ENCODE measurements around the gene GMDS. TPM values are rescaled to one million over a fixed set of nuclear protein-coding genes. Genes with fewer than 3 reads are reported as not detected.

The GMDS gene
- total RNA-seq, 2 experiments from 2014 or later = 29.2 to 34.3 TPM

GRCh38 chr6:2097464-2097863, 147.9 kb downstream of the GMDS start:
- DNase-seq = no peak
- Mint-ChIP-seq H3K27ac (no peak overlapping the region), H3K36me3 (no peaks in the 10 kb centered on the region), H3K27me3 (no peaks in the 10 kb centered on the region), H3K4me1 (no peaks in the 10 kb centered on the region), H3K9me3 (no peaks in the 10 kb centered on the region), H3K4me3 (no peak overlapping the region)
- no peak for ATAC-seq (ENCODE audit: low read depth)
- POLR2A ChIA-PET = interaction anchor here (0.6 kb wide), 1 partner anchor 9 kb away, joined by 3 read pairs; no protein-coding TSS in a partner anchor

- peaks cover 2% of the 10 kb centered on the region for H3K36me3 Mint-ChIP-seq
- ATAC-seq (ENCODE audit: low read depth) (no peak), DNase-seq (no peak)
- H3K27ac Mint-ChIP-seq = no peak overlapping the region
- H3K27me3 Mint-ChIP-seq = no peaks in the 10 kb centered on the region
- no peaks in the 10 kb centered on the region for H3K9me3 Mint-ChIP-seq
- H3K4me1 Mint-ChIP-seq = no peaks in the 10 kb centered on the region
- no peak overlapping the region for H3K4me3 Mint-ChIP-seq
- POLR2A ChIA-PET = no interaction called here
Measured at GRCh38 chr6:2094642-2095041, 150.8 kb downstream of the GMDS start.

GRCh38 chr6:2086326-2086965, 159.0 kb downstream of the GMDS start:
- Mint-ChIP-seq H3K36me3 (peaks cover 11% of the 10 kb centered on the region), H3K9me3 (no peaks in the 10 kb centered on the region), H3K4me1 (peaks cover 14% of the 10 kb centered on the region), H3K27ac (no peak overlapping the region), H3K27me3 (peaks cover 7% of the 10 kb centered on the region), H3K4me3 (no peak overlapping the region)
- ATAC-seq (ENCODE audit: low read depth) (no peak), DNase-seq (no peak)
- POLR2A ChIA-PET = no interaction called here

GRCh38 chr6:2085657-2086056, 159.7 kb downstream of the GMDS start:
- H3K27ac Mint-ChIP-seq = no peak overlapping the region
- POLR2A ChIA-PET = no interaction called here
- H3K36me3 Mint-ChIP-seq = peaks cover 9% of the 10 kb centered on the region
- H3K9me3 Mint-ChIP-seq = no peaks in the 10 kb centered on the region
- peaks cover 7% of the 10 kb centered on the region for H3K27me3 Mint-ChIP-seq
- no peak overlapping the region for H3K4me3 Mint-ChIP-seq
- H3K4me1 Mint-ChIP-seq = peaks cover 19% of the 10 kb centered on the region
- no peak for DNase-seq
- no peak for ATAC-seq (ENCODE audit: low read depth)

GRCh38 chr6:2081155-2082138, 164.0 kb downstream of the GMDS start:
- Mint-ChIP-seq H3K9me3 (peaks cover 21% of the 10 kb centered on the region), H3K27ac (peak overlapping the region; percentile 23), H3K4me1 (peaks cover 24% of the 10 kb centered on the region), H3K36me3 (peaks cover 26% of the 10 kb centered on the region), H3K27me3 (peaks cover 8% of the 10 kb centered on the region), H3K4me3 (peak overlapping the region; percentile 43)
- POLR2A ChIA-PET = no interaction called here
- ATAC-seq (ENCODE audit: low read depth) (peak; percentile 84), DNase-seq (peak; percentile 36)

GRCh38 chr6:2078888-2079287, 166.5 kb downstream of the GMDS start:
- no peak overlapping the region for H3K4me3 Mint-ChIP-seq
- peaks cover 30% of the 10 kb centered on the region for H3K36me3 Mint-ChIP-seq
- POLR2A ChIA-PET = no interaction called here
- no peak overlapping the region for H3K27ac Mint-ChIP-seq
- H3K9me3 Mint-ChIP-seq = peaks cover 24% of the 10 kb centered on the region
- no peak for DNase-seq
- peaks cover 24% of the 10 kb centered on the region for H3K4me1 Mint-ChIP-seq
- ATAC-seq (ENCODE audit: low read depth) = no peak
- H3K27me3 Mint-ChIP-seq = peaks cover 8% of the 10 kb centered on the region

GRCh38 chr6:2077826-2078225, 167.6 kb downstream of the GMDS start:
- Mint-ChIP-seq H3K4me1 (peaks cover 20% of the 10 kb centered on the region), H3K27ac (no peak overlapping the region), H3K9me3 (peaks cover 24% of the 10 kb centered on the region), H3K27me3 (peaks cover 3% of the 10 kb centered on the region), H3K4me3 (no peak overlapping the region), H3K36me3 (peaks cover 30% of the 10 kb centered on the region)
- DNase-seq = no peak
- POLR2A ChIA-PET = no interaction called here
- no peak for ATAC-seq (ENCODE audit: low read depth)

GRCh38 chr6:2073476-2073875, 171.9 kb downstream of the GMDS start:
- Mint-ChIP-seq H3K27me3 (peaks cover 3% of the 10 kb centered on the region), H3K27ac (no peak overlapping the region), H3K4me3 (no peak overlapping the region), H3K36me3 (peaks cover 34% of the 10 kb centered on the region), H3K9me3 (peaks cover 19% of the 10 kb centered on the region), H3K4me1 (peaks cover under 1% of the 10 kb centered on the region)
- POLR2A ChIA-PET = no interaction called here
- no peak for DNase-seq
- ATAC-seq (ENCODE audit: low read depth) = no peak

GRCh38 chr6:2072453-2072852, 173.0 kb downstream of the GMDS start:
- Mint-ChIP-seq H3K9me3 (peaks cover 10% of the 10 kb centered on the region), H3K4me3 (no peak overlapping the region), H3K27me3 (peaks cover 3% of the 10 kb centered on the region), H3K36me3 (peaks cover 24% of the 10 kb centered on the region), H3K27ac (no peak overlapping the region), H3K4me1 (no peaks in the 10 kb centered on the region)
- POLR2A ChIA-PET = no interaction called here
- DNase-seq (no peak), ATAC-seq (ENCODE audit: low read depth) (no peak)

GRCh38 chr6:2063547-2063946, 181.9 kb downstream of the GMDS start:
- Mint-ChIP-seq H3K4me3 (no peak overlapping the region), H3K4me1 (no peaks in the 10 kb centered on the region), H3K27ac (no peak overlapping the region), H3K36me3 (peaks cover 10% of the 10 kb centered on the region), H3K9me3 (peaks cover 6% of the 10 kb centered on the region), H3K27me3 (no peaks in the 10 kb centered on the region)
- POLR2A ChIA-PET = no interaction called here
- DNase-seq (no peak), ATAC-seq (ENCODE audit: low read depth) (no peak)

- Mint-ChIP-seq H3K36me3 (peaks cover 20% of the 10 kb centered on the region), H3K4me3 (no peak overlapping the region), H3K9me3 (peaks cover 6% of the 10 kb centered on the region), H3K27ac (no peak overlapping the region), H3K4me1 (peaks cover 2% of the 10 kb centered on the region), H3K27me3 (no peaks in the 10 kb centered on the region)
- DNase-seq = no peak
- ATAC-seq (ENCODE audit: low read depth) = no peak
- POLR2A ChIA-PET = no interaction called here
Measured at GRCh38 chr6:2061880-2062279, 183.5 kb downstream of the GMDS start.

GRCh38 chr6:2055911-2056310, 189.5 kb downstream of the GMDS start:
- Mint-ChIP-seq H3K4me3 (no peak overlapping the region), H3K27me3 (no peaks in the 10 kb centered on the region), H3K4me1 (peaks cover 2% of the 10 kb centered on the region), H3K36me3 (peaks cover 26% of the 10 kb centered on the region), H3K9me3 (peaks cover 2% of the 10 kb centered on the region), H3K27ac (no peak overlapping the region)
- POLR2A ChIA-PET = no interaction called here
- no peak for ATAC-seq (ENCODE audit: low read depth)
- DNase-seq = no peak

GRCh38 chr6:2055143-2055542, 190.3 kb downstream of the GMDS start:
- H3K9me3 Mint-ChIP-seq = peaks cover 1% of the 10 kb centered on the region
- no peak overlapping the region for H3K27ac Mint-ChIP-seq
- POLR2A ChIA-PET = no interaction called here
- H3K27me3 Mint-ChIP-seq = no peaks in the 10 kb centered on the region
- no peak for DNase-seq
- peaks cover 2% of the 10 kb centered on the region for H3K4me1 Mint-ChIP-seq
- no peak overlapping the region for H3K4me3 Mint-ChIP-seq
- peaks cover 22% of the 10 kb centered on the region for H3K36me3 Mint-ChIP-seq
- ATAC-seq (ENCODE audit: low read depth) = no peak

GRCh38 chr6:2054516-2055067, 190.8 kb downstream of the GMDS start:
- Mint-ChIP-seq H3K4me1 (peaks cover 2% of the 10 kb centered on the region), H3K9me3 (peaks cover 2% of the 10 kb centered on the region), H3K36me3 (peaks cover 23% of the 10 kb centered on the region), H3K27ac (no peak overlapping the region), H3K4me3 (no peak overlapping the region), H3K27me3 (no peaks in the 10 kb centered on the region)
- POLR2A ChIA-PET = no interaction called here
- ATAC-seq (ENCODE audit: low read depth) (no peak), DNase-seq (no peak)

All from activated naive CD8-positive, alpha-beta T cell treated with anti-CD3 and anti-CD28 coated beads, Interleukin-2, amount 10 ng/mL, durations not matched to agents 7 days and 5 days (primary cell).